ENCODE results near the gene MLLT1. TPM values are rescaled to one million over a fixed set of nuclear protein-coding genes. Genes with fewer than 3 reads are reported as not detected.

The MLLT1 gene
- total RNA-seq, 1 donor: 16.6 TPM

GRCh38 chr19:6161271-6161850, 118.4 kb downstream of the MLLT1 start:
- H3K4me3 ChIP-seq (ENCODE audit: low read depth, low read length): no peak overlapping the region
- no peak for DNase-seq (ENCODE audit: low read depth)
- TF ChIP-seq CTCF (IDR thresholded peaks at IDR 0.05; ENCODE audit: insufficient read depth, low read length): no peak

Small RNA genes within 50 kb of the gene (small RNA-seq; reads per million reads assigned to genes)
- gene AC011471.1: not detected

Other genes with a start within 250 kb of the MLLT1 start
- gene RFX2, start 169.5 kb downstream of the MLLT1 start, total RNA-seq (ENCODE audit: low replicate concordance): 10.7 and 14.2 TPM in 2 replicates
- gene ACSBG2, start 144.3 kb downstream of the MLLT1 start, total RNA-seq (ENCODE audit: low replicate concordance): 0.18 TPM in 1 of 2 replicates, not detected in the other
- gene ACER1, start 53.6 kb upstream of the MLLT1 start, total RNA-seq (ENCODE audit: low replicate concordance): not detected in 2 replicates
- gene CLPP, start 81.6 kb upstream of the MLLT1 start, total RNA-seq (ENCODE audit: low replicate concordance): 20.9 and 39.4 TPM in 2 replicates
- 29.9 and 38.3 TPM in 2 replicates for gene ALKBH7, start 92.8 kb upstream of the MLLT1 start, total RNA-seq (ENCODE audit: low replicate concordance)
- gene PSPN, start 96.0 kb upstream of the MLLT1 start, total RNA-seq (ENCODE audit: low replicate concordance): 0.41 and 1.2 TPM in 2 replicates
- gene GTF2F1, start 113.2 kb upstream of the MLLT1 start, total RNA-seq (ENCODE audit: low replicate concordance): 33.6 and 59.2 TPM in 2 replicates
- gene KHSRP, start 144.8 kb upstream of the MLLT1 start, total RNA-seq (ENCODE audit: low replicate concordance): 30.4 and 86.5 TPM in 2 replicates
- not detected in 2 replicates for gene SLC25A41, start 153.8 kb upstream of the MLLT1 start, total RNA-seq (ENCODE audit: low replicate concordance)
- gene SLC25A23, start 179.8 kb upstream of the MLLT1 start, total RNA-seq (ENCODE audit: low replicate concordance): 27.7 and 46.9 TPM in 2 replicates
- gene CRB3, start 184.3 kb upstream of the MLLT1 start, total RNA-seq (ENCODE audit: low replicate concordance): not detected in 2 replicates
- gene DENND1C, start 201.8 kb upstream of the MLLT1 start, total RNA-seq (ENCODE audit: low replicate concordance): not detected in 2 replicates
- gene TUBB4A, start 222.3 kb upstream of the MLLT1 start, total RNA-seq (ENCODE audit: low replicate concordance): 0.41 TPM in 1 of 2 replicates, not detected in the other